ENCODE results near the gene SF3A1. TPM values are rescaled to one million over a fixed set of nuclear protein-coding genes. Genes with fewer than 3 reads are reported as not detected.

Gene SF3A1
- total and polyA plus RNA-seq, 2 donors (not counting 3 experiments of a cell fraction or from before 2014, with no cell fraction given), result 60.2 to 187 TPM

GRCh38 chr22:30332551-30332950 is 24.1 kb downstream of the SF3A1 start:
- H3K9me3 ChIP-seq (replicated peaks; ENCODE audit: control insufficient read depth, insufficient read depth, low read length), result no peaks in the 10 kb centered on the region
- no peak overlapping the region for H2AFZ ChIP-seq (ENCODE audit: low read depth, low read length)
- ChIA-PET CTCF (interaction anchor here (1.2 to 14.7 kb wide), 2 partner anchors 44 to 55 kb away, joined by 4 to 164 read pairs; partner anchors contain the start of genes CASTOR1 and RNF215), POLR2A (interaction anchor here (0.6 kb wide), 1 partner anchor 40 kb away, joined by 3 read pairs; no protein-coding TSS in a partner anchor)
- intact Hi-C loops (cut with micrococcal nuclease), result no loop called here
- H3K27me3 ChIP-seq (ENCODE audit: control insufficient read depth in 2 of 2, insufficient read depth in 2 of 2, low read length in 2 of 2), result no peaks in the 10 kb centered on the region
- no peak for TF ChIP-seq MAX (IDR thresholded peaks at IDR 0.05; ENCODE audit: insufficient read depth, insufficient read length)
- no peak for TF ChIP-seq EZH2 (IDR thresholded peaks at IDR 0.05; ENCODE audit: borderline replicate concordance, low read depth, low read length, severe bottlenecking)
- no peak for TF ChIP-seq POLR2AphosphoS5 (IDR thresholded peaks at IDR 0.05; ENCODE audit: insufficient read depth, low read depth, low read length)
- no peak for TF ChIP-seq MYC (IDR thresholded peaks at IDR 0.05; ENCODE audit: low read depth, low read length)
- TF ChIP-seq CTCF (IDR thresholded peaks at IDR 0.05; ENCODE audit: extremely low read depth in 1 of 2, insufficient read depth in 1 of 2, low read depth in 1 of 2, low read length in 2 of 2), result no peak
- no peak for DNase-seq (ENCODE audit: low read depth, low spot score)
- H3K79me2 ChIP-seq (ENCODE audit: control insufficient read depth, insufficient read depth, low read length), result no peaks in the 10 kb centered on the region
- peaks cover 29 to 48% of the 10 kb centered on the region in 2 experiments for H3K36me3 ChIP-seq (ENCODE audit: control insufficient read depth in 2 of 2, extremely low read depth in 1 of 2, insufficient read depth in 2 of 2, low read length in 2 of 2)
- no peak overlapping the region for H3K4me3 ChIP-seq (replicated peaks in 1 of 3; ENCODE audit: insufficient read depth in 1 of 3, low read depth in 1 of 3, low read length in 3 of 3)
- H3K4me1 ChIP-seq (ENCODE audit: control insufficient read depth, extremely low read depth, insufficient read depth, low read length), result no peaks in the 10 kb centered on the region
- H3K9me1 ChIP-seq (replicated peaks; ENCODE audit: control insufficient read depth, extremely low read depth, insufficient read depth, low read length), result no peaks in the 10 kb centered on the region
- dilution Hi-C loops (cut with MboI; ENCODE audit: extremely low pct_ligation_motif_present, low sequenced_read_pairs), result no loop called here
- no peak overlapping the region for H3K27ac ChIP-seq (ENCODE audit: insufficient read depth, low read depth, low read length)
- no peak overlapping the region for H3K4me2 ChIP-seq (ENCODE audit: insufficient read depth, low read length)
- FAIRE-seq, result no peak
- BruUV-seq (replicated peaks), result no TSS peak
- H4K20me1 ChIP-seq (replicated peaks; ENCODE audit: control insufficient read depth, extremely low read depth, insufficient read depth, low read length), result no peaks in the 10 kb centered on the region
- H3K9ac ChIP-seq (replicated peaks; ENCODE audit: extremely low read depth, insufficient read depth, low read length), result no peak overlapping the region
